CD4-positive, alpha-beta T cell (primary cell): ENCODE data around the gene ASB5. TPM values are rescaled to one million over a fixed set of nuclear protein-coding genes. Genes with fewer than 3 reads are reported as not detected.

Source experiments
- ATAC-seq: fragments of 200-7000 bp; cut with Tn5 transposase; one replicate; pipeline ENCODE4 v1.10.0; 2022; ENCODE audit warnings: mild to moderate bottlenecking; ENCODE audit not compliant: poor library complexity
- CTCF ChIA-PET: fragments of 350-600 bp; sonication (Branson Sonifier 250); formaldehyde crosslinking; loops from one replicate; lab custom pipeline; 2021; ENCODE audit warnings: antibody characterized with exemption, inconsistent platforms; lab: Charles Lee
- POLR2A ChIA-PET: fragments of 350-600 bp; sonication (Branson Sonifier 250); formaldehyde crosslinking; loops from one replicate; lab custom pipeline; 2021; ENCODE audit warnings: antibody characterized with exemption, inconsistent platforms; lab: Charles Lee
- DNase-seq, 14 experiments: peaks; one replicate each; pipeline ENCODE4 v3.0.0-alpha.2; 2013 to 2020; ENCODE audit warnings: mixed read lengths in 2 of 14
- H3K27ac ChIP-seq, 2 donors: one replicate each; pipeline versions ENCODE4 v1.5.1 to v1.7.0; 2013; ENCODE audit warnings: low read length in 2 of 2, low read depth in 1 of 2, mild to moderate bottlenecking in 1 of 2
- H3K27me3 ChIP-seq, 2 experiments: 1 replicate in 1 of 2; 2 replicates in 1 of 2; pipeline versions ENCODE4 v1.6.1 to v1.7.0; 2013; ENCODE audit warnings: low read length in 2 of 2, control low read depth in 1 of 2, mild to moderate bottlenecking in 1 of 2, moderate library complexity in 1 of 2; ENCODE audit not compliant: insufficient read depth in 2 of 2, control insufficient read depth in 1 of 2
- H3K36me3 ChIP-seq: one replicate; pipeline ENCODE4 v1.6.1; 2013; ENCODE audit warnings: low read length, control low read depth; ENCODE audit not compliant: insufficient read depth
- H3K4me1 ChIP-seq: one replicate; pipeline ENCODE4 v1.6.1; 2013; ENCODE audit warnings: low read length, control low read depth; ENCODE audit not compliant: insufficient read depth
- H3K4me3 ChIP-seq: one replicate; pipeline ENCODE4 v1.5.1; 2013; ENCODE audit warnings: mild to moderate bottlenecking, low read length, moderate library complexity
- H3K9me3 ChIP-seq, 2 experiments: 1 replicate in 1 of 2; 2 replicates in 1 of 2; pipeline versions ENCODE4 v1.6.1 to v1.7.0; 2013; ENCODE audit warnings: low read length in 2 of 2, mild to moderate bottlenecking in 2 of 2, control low read depth in 1 of 2, moderate library complexity in 1 of 2; ENCODE audit not compliant: control insufficient read depth in 1 of 2, insufficient read depth in 1 of 2
- H3K27ac Mint-ChIP-seq: one replicate; pipeline ENCODE4 v1.8.0; 2020; ENCODE audit warnings: mixed read lengths
- H3K27me3 Mint-ChIP-seq: one replicate; pipeline ENCODE4 v1.8.0; 2021; ENCODE audit warnings: mixed read lengths
- H3K36me3 Mint-ChIP-seq: one replicate; pipeline ENCODE4 v1.8.0; 2021; ENCODE audit warnings: low read depth, mixed read lengths
- H3K4me1 Mint-ChIP-seq: one replicate; pipeline ENCODE4 v1.8.0; 2021; ENCODE audit warnings: low read depth, mixed read lengths
- H3K4me3 Mint-ChIP-seq: one replicate; pipeline ENCODE4 v1.8.0; 2020; ENCODE audit warnings: mild to moderate bottlenecking, mixed read lengths
- H3K9me3 Mint-ChIP-seq: one replicate; pipeline ENCODE4 v1.8.0; 2020; ENCODE audit warnings: mixed read lengths
- CTCF ChIP-seq: fragments of 200-600 bp; IDR thresholded peaks from one replicate; pipeline ENCODE4 v1.8.0; 2022; ENCODE audit warnings: antibody characterized with exemption, mild to moderate bottlenecking
- intact Hi-C, 2 experiments: fragments of 100-400 bp; cut with DNase I in 1 of 2; cut with micrococcal nuclease in 1 of 2; formaldehyde crosslinking; loops; one replicate each; pipeline versions ENCODE4 v1.15.1 to v1.9.0; 2023 to 2025; cut with DNase I, micrococcal nuclease
- total RNA-seq, 174 experiments: library from RNA in 2 of 174; stranded (reverse) in 2 of 174; gene quantifications; one replicate each; pipeline ENCODE4 v1.2.3 and lab custom pipeline; 2021 to 2026

ASB5 gene
- total RNA-seq, 2 experiments from 2014 or later = not detected

GRCh38 chr4:176261018-176261417, 8.0 kb downstream of the ASB5 start:
- Histone ChIP-seq H3K27me3 (no peaks in the 10 kb centered on the region), H3K4me3 (no peak overlapping the region), H3K9me3 (no peaks in the 10 kb centered on the region), H3K4me1 (no peaks in the 10 kb centered on the region), H3K27ac (no peak overlapping the region), H3K36me3 (no peaks in the 10 kb centered on the region)
- H3K36me3 Mint-ChIP-seq = no peaks in the 10 kb centered on the region
- H3K4me1 Mint-ChIP-seq = no peaks in the 10 kb centered on the region
- ATAC-seq = no peak
- H3K27me3 Mint-ChIP-seq = peaks cover 9% of the 10 kb centered on the region
- no peak for TF ChIP-seq CTCF
- POLR2A ChIA-PET = interaction anchor here (0.6 kb wide), 1 partner anchor 141 kb away, joined by 3 read pairs; no protein-coding TSS in a partner anchor
- no peak overlapping the region for H3K27ac Mint-ChIP-seq
- no peak overlapping the region for H3K4me3 Mint-ChIP-seq
- intact Hi-C loops = no loop called here
- CTCF ChIA-PET = no interaction called here
- H3K9me3 Mint-ChIP-seq = no peaks in the 10 kb centered on the region
- DNase-seq = no peak

- H3K36me3 ChIP-seq = no peaks in the 10 kb centered on the region
- H3K27ac ChIP-seq = no peak overlapping the region
- no peak for TF ChIP-seq CTCF
- Mint-ChIP-seq H3K27ac (no peak overlapping the region), H3K4me1 (no peaks in the 10 kb centered on the region), H3K4me3 (no peak overlapping the region), H3K27me3 (peaks cover 17% of the 10 kb centered on the region), H3K36me3 (no peaks in the 10 kb centered on the region), H3K9me3 (no peaks in the 10 kb centered on the region)
- no peaks in the 10 kb centered on the region for H3K27me3 ChIP-seq
- no peaks in the 10 kb centered on the region for H3K9me3 ChIP-seq
- ATAC-seq (no peak), DNase-seq (no peak)
- CTCF ChIA-PET = no interaction called here
- POLR2A ChIA-PET = no interaction called here
- no peak overlapping the region for H3K4me3 ChIP-seq
- intact Hi-C loops = no loop called here
- no peaks in the 10 kb centered on the region for H3K4me1 ChIP-seq
Observed at GRCh38 chr4:176259330-176260090, 9.5 kb downstream of the ASB5 start.

GRCh38 chr4:176258135-176258534, 10.9 kb downstream of the ASB5 start:
- H3K9me3 ChIP-seq = no peaks in the 10 kb centered on the region
- intact Hi-C loops = no loop called here
- no peaks in the 10 kb centered on the region for H3K36me3 ChIP-seq
- H3K9me3 Mint-ChIP-seq = no peaks in the 10 kb centered on the region
- no peaks in the 10 kb centered on the region for H3K4me1 ChIP-seq
- no peak overlapping the region for H3K27ac ChIP-seq
- peaks cover 19% of the 10 kb centered on the region for H3K27me3 Mint-ChIP-seq
- H3K27me3 ChIP-seq = no peaks in the 10 kb centered on the region
- H3K27ac Mint-ChIP-seq = no peak overlapping the region
- ATAC-seq (no peak), DNase-seq (no peak)
- H3K4me1 Mint-ChIP-seq = no peaks in the 10 kb centered on the region
- CTCF ChIA-PET = no interaction called here
- no peak overlapping the region for H3K4me3 Mint-ChIP-seq
- H3K4me3 ChIP-seq = no peak overlapping the region
- H3K36me3 Mint-ChIP-seq = no peaks in the 10 kb centered on the region
- POLR2A ChIA-PET = no interaction called here
- no peak for TF ChIP-seq CTCF
